Measurements from ENCODE around the gene CWC15.
A peak's percentile ranks its signal among the peaks of the same experiment; 100 is the strongest.
"Not testable (repeated sequence)": the region's sequence is repeated elsewhere in the genome, so short reads cannot be mapped to it uniquely, and the experiment has no call there.

CWC15 gene

DNA sequence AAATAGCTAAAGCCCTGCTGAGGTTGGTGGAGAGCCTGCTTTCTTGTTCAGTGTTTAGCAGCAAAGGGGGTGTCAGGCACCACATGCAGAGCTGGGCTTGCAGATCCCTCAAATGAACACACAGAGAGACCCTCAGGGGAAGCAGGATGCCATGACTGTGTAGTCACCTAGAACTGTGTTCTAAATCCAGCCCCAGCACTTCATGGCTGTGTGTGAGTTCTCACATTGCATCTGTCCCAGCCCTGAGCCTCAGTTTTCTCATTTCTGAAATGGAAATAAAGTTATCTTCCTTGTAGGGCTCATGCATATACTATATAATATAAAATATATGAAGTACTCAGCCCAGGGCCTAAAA lies 47.1 kb downstream of the CWC15 start:
- TF ChIP-seq, protein P1, sequence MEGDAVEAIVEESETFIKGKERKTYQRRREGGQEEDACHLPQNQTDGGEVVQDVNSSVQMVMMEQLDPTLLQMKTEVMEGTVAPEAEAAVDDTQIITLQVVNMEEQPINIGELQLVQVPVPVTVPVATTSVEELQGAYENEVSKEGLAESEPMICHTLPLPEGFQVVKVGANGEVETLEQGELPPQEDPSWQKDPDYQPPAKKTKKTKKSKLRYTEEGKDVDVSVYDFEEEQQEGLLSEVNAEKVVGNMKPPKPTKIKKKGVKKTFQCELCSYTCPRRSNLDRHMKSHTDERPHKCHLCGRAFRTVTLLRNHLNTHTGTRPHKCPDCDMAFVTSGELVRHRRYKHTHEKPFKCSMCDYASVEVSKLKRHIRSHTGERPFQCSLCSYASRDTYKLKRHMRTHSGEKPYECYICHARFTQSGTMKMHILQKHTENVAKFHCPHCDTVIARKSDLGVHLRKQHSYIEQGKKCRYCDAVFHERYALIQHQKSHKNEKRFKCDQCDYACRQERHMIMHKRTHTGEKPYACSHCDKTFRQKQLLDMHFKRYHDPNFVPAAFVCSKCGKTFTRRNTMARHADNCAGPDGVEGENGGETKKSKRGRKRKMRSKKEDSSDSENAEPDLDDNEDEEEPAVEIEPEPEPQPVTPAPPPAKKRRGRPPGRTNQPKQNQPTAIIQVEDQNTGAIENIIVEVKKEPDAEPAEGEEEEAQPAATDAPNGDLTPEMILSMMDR (IDR thresholded peaks at IDR 0.05; ENCODE audit: extremely low read depth, missing control alignments) = no peak
- DNase-seq (ENCODE audit: low spot score) = no peak

DNA sequence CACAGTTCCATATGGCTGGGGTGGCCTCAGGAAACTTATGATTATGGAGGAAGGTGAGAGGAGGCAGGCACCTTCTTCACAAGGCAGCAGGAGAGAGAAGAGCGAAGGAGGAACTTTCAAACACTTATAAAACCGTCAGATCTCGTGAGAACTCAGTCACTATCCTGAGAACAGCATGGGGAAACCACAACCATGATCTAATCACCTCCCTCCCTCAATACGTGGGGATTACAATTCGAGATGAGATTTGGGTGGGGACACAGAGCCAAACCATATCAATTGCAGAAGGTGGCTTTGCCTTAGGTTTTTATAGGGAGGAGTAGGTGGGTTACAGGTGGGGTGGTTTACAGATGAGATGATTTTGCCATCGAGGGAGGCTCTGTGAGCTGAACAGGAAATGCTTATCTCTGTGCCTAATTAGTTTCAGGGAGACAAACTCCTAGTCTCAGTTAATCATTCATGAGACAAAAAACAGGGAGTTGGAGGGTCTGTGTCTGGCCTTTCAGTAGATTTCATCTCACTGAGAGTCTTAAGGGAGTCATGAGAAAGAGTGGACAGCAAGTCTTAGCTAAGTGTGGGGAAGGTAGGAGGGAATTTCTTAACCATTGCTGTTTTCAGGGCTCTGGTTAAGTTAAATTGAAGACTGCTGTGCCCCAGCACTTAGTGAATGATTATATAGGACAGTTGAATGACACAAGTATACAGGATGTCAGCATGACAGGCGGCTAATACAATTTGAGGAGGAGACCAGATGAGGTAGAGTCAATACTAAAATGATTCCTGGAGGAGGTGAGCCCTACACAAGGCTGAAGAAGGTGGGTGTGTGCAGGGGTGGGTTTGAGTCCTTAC lies 47.7 kb downstream of the CWC15 start:
- DNase-seq (ENCODE audit: low spot score) = peak; percentile 16
- TF ChIP-seq, protein P1 (IDR thresholded peaks at IDR 0.05; ENCODE audit: extremely low read depth, missing control alignments) = no peak

DNA sequence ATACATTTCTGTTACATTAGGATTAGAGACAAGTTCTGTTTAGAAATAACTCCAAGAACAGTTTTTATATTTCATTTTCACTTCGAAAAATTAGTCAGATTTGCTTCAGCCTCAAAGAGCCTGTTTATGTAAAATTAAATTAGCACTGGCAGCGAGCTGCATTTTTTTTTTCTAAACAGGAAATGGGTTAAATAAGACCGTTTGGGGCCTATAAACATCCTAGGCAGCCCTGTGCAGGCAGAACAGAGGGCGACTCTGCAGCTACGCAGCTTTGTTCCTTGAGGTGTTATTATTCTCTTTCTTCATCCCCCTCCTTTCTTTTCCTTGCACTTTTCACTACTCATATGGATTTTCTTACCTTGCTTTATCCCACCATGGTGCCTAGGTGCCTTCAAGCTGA lies 48.7 kb downstream of the CWC15 start:
- TF ChIP-seq, protein P1 (IDR thresholded peaks at IDR 0.05; ENCODE audit: extremely low read depth, missing control alignments) = no peak
- DNase-seq (ENCODE audit: low spot score) = no peak

DNA sequence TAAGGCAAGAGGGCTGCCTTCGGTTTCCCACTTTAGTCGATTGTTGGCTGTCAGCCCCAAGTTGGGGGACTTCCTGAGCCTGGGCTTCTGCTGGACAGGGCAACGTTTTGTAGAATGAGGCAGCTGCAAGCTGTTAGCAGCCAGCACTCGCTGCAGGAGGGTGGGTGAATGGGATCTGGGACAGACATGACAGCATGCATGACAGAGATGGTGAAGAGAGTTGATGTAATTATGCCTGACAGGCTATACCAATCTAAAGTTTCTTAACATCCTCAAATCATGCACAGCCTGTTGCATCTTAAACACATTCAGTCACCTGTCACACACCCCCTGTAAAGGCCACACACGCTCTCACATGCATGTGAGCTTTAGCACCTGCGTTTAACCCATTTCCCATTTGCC lies 49.2 kb downstream of the CWC15 start:
- DNase-seq (ENCODE audit: low spot score) = no peak
- TF ChIP-seq, protein P1 (IDR thresholded peaks at IDR 0.05; ENCODE audit: extremely low read depth, missing control alignments) = no peak

DNA sequence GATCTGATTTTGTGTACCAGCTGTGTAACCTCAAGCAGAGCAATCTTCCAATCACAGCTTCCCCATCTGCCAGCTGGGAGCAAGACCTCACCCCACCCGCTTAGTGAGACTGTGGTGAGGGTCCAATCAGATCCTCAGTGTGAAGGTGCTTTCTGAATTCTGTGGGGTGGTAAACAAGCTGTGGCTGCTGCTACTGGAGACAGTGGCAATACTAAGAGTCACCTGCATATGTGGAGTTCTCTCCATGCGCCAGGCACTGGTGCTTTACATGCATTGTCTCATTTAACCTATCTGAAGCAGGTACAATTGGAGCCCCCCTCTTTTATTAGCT lies 50.4 kb downstream of the CWC15 start:
- TF ChIP-seq, protein P1 (IDR thresholded peaks at IDR 0.05; ENCODE audit: extremely low read depth, missing control alignments) = no peak
- DNase-seq (ENCODE audit: low spot score) = no peak

DNA sequence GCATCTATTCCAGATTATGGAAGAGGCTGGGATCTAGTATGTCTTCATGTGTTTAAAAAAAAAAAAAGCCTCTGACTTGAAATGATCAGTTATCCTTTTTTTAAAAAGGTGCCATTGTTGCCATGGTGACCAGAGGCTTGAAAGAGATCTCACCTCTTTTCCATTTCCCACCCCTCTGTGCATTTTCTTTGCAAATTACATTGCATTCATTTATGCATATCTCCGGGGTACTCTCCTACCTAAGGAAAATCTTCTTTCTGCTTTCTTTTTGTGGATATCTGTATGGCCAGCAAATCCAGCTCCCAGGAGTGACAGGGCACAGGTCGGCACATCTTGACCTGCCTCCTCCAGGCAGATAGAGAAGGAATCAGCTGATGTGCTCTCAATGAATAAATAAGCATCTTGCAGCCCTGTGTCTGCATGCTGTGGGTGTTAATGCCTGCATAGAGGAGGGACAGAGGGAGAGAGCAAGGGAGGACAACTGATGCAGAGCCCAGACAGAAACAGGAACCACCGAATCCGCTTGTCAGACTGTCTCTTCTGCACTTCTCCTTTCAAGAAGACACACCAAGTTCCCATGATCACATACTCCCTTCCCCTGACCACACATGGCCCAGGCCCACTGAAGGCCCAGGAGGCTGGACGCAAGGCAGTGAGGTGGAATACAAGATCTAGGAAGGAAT lies 50.9 kb downstream of the CWC15 start:
- no peak for DNase-seq (ENCODE audit: low spot score)
- TF ChIP-seq, protein P1 (IDR thresholded peaks at IDR 0.05; ENCODE audit: extremely low read depth, missing control alignments) = no peak

DNA sequence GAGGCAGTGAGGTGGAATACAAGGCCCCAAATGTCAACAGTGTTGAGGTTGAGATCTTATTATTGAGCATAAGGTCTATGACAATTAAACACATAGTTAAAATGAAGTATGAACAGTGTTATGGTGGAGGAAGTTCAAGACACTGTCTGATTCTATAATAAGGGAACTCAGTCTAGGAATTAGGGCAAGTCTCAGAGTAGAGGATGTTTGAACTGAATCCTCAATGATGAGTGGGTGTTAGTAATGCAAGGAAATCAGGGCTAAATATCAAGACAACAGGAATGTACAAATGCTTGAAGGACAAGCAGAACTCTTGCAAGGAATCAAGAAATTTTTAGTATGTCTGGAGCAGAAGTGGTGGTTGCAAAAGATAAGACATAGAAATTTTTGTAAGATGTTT lies 53.0 kb downstream of the CWC15 start:
- TF ChIP-seq, protein P1 (IDR thresholded peaks at IDR 0.05; ENCODE audit: extremely low read depth, missing control alignments) = no peak

DNA sequence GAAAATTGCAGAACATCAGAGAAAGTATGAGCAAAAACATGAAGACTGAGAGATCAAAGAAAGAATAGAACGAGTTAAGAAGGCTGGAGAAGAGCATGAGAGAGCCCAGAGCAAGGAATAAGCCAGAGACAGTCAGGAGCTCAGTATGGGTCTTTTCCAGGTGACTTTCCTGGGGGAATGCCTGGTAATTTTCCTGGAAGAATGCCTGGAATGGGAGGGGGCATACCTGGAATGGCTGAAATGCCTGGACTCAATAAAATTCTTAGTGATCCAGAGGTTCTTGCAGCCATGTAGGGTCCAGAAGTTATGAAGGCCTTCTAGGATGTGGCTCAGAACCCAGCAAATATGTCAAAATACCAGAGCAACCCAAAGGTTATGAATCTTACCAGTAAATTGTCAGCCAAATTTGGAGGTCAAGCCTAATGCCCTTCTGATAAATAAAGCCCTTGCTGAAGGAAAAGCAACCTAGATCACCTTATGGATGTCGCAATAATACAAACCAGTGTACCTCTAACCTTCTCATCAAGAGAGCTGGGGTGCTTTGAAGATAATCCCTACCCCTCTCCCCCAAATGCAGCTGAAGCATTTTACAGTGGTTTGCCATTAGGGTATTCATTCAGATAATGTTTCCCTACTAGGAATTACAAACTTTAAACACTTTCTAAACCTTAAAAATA lies 59.5 kb downstream of the CWC15 start:
- not testable (repeated sequence) for DNase-seq (ENCODE audit: low spot score)

More for the DNA sequence above, 53.0 kb downstream of the CWC15 start:
- DNase-seq (ENCODE audit: low spot score) = no peak

Data from GM20000 (cell line).